ENCODE results near the gene FAM174C.

Gene FAM174C

DNA sequence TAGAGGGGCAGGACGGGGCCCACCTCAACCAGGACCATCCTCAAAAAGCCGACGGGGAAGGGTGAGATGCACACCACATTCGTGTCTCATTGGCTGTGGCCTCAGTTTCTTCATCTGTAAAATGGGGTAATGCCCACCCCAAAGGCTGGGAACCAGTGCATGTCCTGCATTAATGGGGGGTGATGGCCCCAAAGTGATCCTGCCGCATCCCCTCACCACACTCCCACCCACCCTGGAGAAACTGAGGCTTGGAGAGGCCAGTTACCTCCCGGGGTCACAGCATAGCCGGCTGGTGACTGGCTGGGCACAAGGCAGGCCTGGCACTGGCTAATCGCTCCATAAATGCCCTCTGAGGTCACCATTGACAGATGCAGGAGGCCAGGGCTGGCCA is 27.6 kb upstream of the FAM174C start:
- peak overlapping the region; percentile 33 to 94 for H3K27ac ChIP-seq (ENCODE audit: insufficient read depth in 1 of 2, low read depth in 1 of 2, low read length in 2 of 2, poor library complexity in 1 of 2, severe bottlenecking in 2 of 2)
- H3K4me1 ChIP-seq (ENCODE audit: control extremely low read depth in 1 of 4, control insufficient read depth in 4 of 4, insufficient read depth in 4 of 4, low read length in 3 of 4): peaks cover 0 to 56% (median 44%) of the 10 kb centered on the region in 4 experiments
- H3K27me3 ChIP-seq (replicated peaks in 2 of 5; ENCODE audit: control insufficient read depth in 4 of 5, insufficient read depth in 5 of 5, low read length in 4 of 5): no peaks in the 10 kb centered on the region
- 91% methylated on average over 4 of the region's 8 CpGs for WGBS (ENCODE audit: insufficient coverage)
- H3K9me3 ChIP-seq (ENCODE audit: control extremely low read depth in 1 of 5, control insufficient read depth in 4 of 5, insufficient read depth in 2 of 5, low read depth in 1 of 5, low read length in 4 of 5): no peaks in the 10 kb centered on the region
- ChIA-PET CTCF (interaction anchor here (5.3 kb wide), 1 partner anchor 13 kb away, joined by 268 read pairs; the partner anchor contains the start of gene CIRBP), POLR2A (no interaction called here)
- peak overlapping the region; percentile 51 to 86 (median 71) for H3K4me3 ChIP-seq (ENCODE audit: control insufficient read depth in 1 of 7, extremely low read depth in 1 of 7, insufficient read depth in 4 of 7, low read depth in 2 of 7, low read length in 6 of 7)
- no peak for DNase-seq
- peaks cover 0 to 25% (median 5%) of the 10 kb centered on the region in 4 experiments for H3K36me3 ChIP-seq (ENCODE audit: control insufficient read depth in 4 of 4, insufficient read depth in 4 of 4, low read length in 3 of 4)

DNA sequence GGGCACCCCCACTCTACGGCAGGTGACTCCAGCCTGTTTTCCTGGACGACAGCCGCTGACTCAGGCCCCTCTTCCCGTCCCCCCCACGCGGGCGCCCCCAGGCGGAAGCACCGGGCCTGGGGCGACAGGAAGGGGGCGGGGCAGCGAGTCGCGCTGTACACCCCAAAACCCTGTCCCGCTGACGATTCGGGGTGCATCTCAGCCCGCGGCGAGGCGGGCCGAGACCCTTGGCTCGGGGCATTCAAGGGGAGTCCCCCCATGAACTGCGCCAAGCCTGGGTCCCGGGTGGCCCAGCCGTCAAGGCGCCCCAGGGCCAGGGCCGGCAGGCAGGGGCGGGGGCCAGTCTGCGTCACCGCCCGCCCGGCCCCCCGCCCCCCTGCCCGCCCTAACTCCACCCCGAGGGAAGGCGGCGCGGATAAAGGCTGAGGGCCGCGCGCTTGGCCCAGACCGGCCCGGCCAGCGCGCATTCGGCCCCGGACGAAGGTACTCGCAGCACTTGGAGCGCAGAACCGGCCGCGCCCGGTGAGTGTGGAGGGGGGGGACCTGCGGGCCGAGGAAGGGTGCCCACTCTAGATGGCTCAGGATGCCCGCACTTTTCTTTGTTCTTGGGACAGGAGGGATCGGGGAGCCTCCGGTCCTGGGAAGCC is 27.1 kb upstream of the FAM174C start, which contains the start of gene MIDN:
MIDN (plus strand) TSS at position 445 of the 647 bp plus-strand sequence. CDS start 1,714 bp downstream, outside the sequence.
- H3K4me3 ChIP-seq (ENCODE audit: control insufficient read depth in 1 of 7, extremely low read depth in 1 of 7, insufficient read depth in 4 of 7, low read depth in 2 of 7, low read length in 6 of 7): peak within 1 kb of the TSS; percentile 56 to 86 (median 71)
- POLR2A ChIA-PET: interaction anchor here (1.0 to 2.6 kb wide), 4 partner anchors 13 to 27 kb away, joined by 4 to 22 read pairs (median 12); partner anchors contain the start of genes CIRBP and FAM174C
- peak; percentile 78 to 91 (median 88) for DNase-seq
- peaks cover 0 to 25% (median 5%) of the 10 kb centered on the region in 4 experiments for H3K36me3 ChIP-seq (ENCODE audit: control insufficient read depth in 4 of 4, insufficient read depth in 4 of 4, low read length in 3 of 4)
- no peaks in the 10 kb centered on the region for H3K9me3 ChIP-seq (ENCODE audit: control extremely low read depth in 1 of 5, control insufficient read depth in 4 of 5, insufficient read depth in 2 of 5, low read depth in 1 of 5, low read length in 4 of 5)
- H3K27me3 ChIP-seq (replicated peaks in 2 of 5; ENCODE audit: control insufficient read depth in 4 of 5, insufficient read depth in 5 of 5, low read length in 4 of 5): no peaks in the 10 kb centered on the region
- H3K4me1 ChIP-seq (ENCODE audit: control extremely low read depth in 1 of 4, control insufficient read depth in 4 of 4, insufficient read depth in 4 of 4, low read length in 3 of 4): peaks cover 0 to 55% (median 43%) of the 10 kb centered on the region in 4 experiments
- CTCF ChIA-PET: no interaction called here
- peak within 1 kb of the TSS; percentile 83 to 94 for H3K27ac ChIP-seq (ENCODE audit: insufficient read depth in 1 of 2, low read depth in 1 of 2, low read length in 2 of 2, poor library complexity in 1 of 2, severe bottlenecking in 2 of 2)
- WGBS (ENCODE audit: insufficient coverage): 0% methylated on average over 36 of the region's 60 CpGs

DNA sequence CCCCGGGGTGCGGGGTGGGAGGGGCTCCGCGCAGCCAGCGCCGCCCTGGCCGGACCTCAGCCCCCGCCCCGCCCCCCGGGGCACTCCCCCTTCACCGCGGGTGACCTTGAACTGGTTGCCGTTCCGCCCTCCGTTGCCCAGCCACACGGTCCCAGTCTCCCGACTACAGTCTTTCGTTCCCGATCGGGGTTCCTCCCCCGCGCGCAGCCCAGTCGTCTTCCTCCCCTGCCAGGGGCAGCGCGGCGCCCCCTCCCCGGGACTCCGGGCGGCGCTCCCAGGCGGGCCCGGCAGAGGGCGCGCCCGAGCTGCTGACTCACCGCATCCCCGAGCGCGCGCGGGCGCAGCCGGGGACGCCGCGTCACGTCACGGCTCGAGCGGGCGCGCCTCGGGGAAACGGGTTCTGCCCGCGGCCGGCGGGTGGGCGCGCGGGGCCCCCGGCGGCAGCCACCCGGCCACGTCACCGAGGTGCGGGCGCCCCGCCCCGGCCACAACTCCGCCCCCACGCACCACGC is 26.5 kb upstream of the FAM174C start:
- CTCF ChIA-PET: no interaction called here
- peak overlapping the region; percentile 83 to 94 for H3K27ac ChIP-seq (ENCODE audit: insufficient read depth in 1 of 2, low read depth in 1 of 2, low read length in 2 of 2, poor library complexity in 1 of 2, severe bottlenecking in 2 of 2)
- peaks cover 0 to 55% (median 46%) of the 10 kb centered on the region in 4 experiments for H3K4me1 ChIP-seq (ENCODE audit: control extremely low read depth in 1 of 4, control insufficient read depth in 4 of 4, insufficient read depth in 4 of 4, low read length in 3 of 4)
- under 1% methylated on average over 57 of the region's 74 CpGs for WGBS (ENCODE audit: insufficient coverage)
- no peaks in the 10 kb centered on the region for H3K9me3 ChIP-seq (ENCODE audit: control extremely low read depth in 1 of 5, control insufficient read depth in 4 of 5, insufficient read depth in 2 of 5, low read depth in 1 of 5, low read length in 4 of 5)
- peaks cover 0 to 25% (median 5%) of the 10 kb centered on the region in 4 experiments for H3K36me3 ChIP-seq (ENCODE audit: control insufficient read depth in 4 of 4, insufficient read depth in 4 of 4, low read length in 3 of 4)
- POLR2A ChIA-PET: interaction anchor here (0.6 to 2.6 kb wide), 5 partner anchors 13 to 121 kb away, joined by 4 to 22 read pairs (median 5); partner anchors contain the start of genes CIRBP and FAM174C
- DNase-seq: peak; percentile 84 to 92 (median 91)
- peak overlapping the region; percentile 56 to 86 (median 71) for H3K4me3 ChIP-seq (ENCODE audit: control insufficient read depth in 1 of 7, extremely low read depth in 1 of 7, insufficient read depth in 4 of 7, low read depth in 2 of 7, low read length in 6 of 7)
- H3K27me3 ChIP-seq (replicated peaks in 2 of 5; ENCODE audit: control insufficient read depth in 4 of 5, insufficient read depth in 5 of 5, low read length in 4 of 5): no peaks in the 10 kb centered on the region

DNA sequence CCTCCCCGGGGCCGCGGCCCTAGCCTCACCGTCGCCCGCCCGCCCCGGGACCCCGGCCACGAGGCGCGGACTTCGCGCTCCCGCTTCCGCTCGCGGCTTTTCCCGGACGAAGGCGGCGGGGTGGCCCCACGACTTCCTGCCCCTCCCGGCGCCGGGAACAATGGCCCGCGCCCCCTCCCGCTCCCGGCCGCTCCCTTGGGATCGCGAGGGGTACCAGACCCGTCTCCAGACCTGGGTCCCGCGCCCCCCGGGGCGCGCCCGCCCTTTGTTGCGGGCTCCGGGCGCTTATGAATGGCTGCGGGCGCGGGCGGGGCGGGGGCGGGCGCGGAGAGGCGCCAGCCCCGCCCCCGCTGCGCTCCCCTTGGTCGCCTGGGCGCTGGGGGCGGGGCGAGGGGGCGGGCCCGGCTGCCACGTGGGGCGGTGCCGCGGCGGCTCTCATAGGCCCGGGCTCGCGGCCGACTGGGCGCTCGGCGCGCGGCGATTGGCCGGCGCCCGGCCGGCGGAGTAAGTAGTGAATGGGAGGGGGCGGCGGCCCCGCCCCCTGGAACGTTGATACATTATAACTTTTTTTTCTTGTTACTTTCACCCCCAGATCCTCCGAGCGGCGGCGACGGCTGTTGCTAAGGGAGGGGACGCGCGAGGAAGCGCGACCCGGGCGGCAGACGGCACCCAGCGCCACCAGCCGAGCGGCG is 25.9 kb upstream of the FAM174C start:
- Histone ChIP-seq H3K27me3 (replicated peaks in 2 of 5; ENCODE audit: control insufficient read depth in 4 of 5, insufficient read depth in 5 of 5, low read length in 4 of 5) (no peaks in the 10 kb centered on the region), H3K4me3 (ENCODE audit: control insufficient read depth in 1 of 7, extremely low read depth in 1 of 7, insufficient read depth in 4 of 7, low read depth in 2 of 7, low read length in 6 of 7) (peak overlapping the region; percentile 70 to 87 (median 79)), H3K4me1 (ENCODE audit: control extremely low read depth in 1 of 4, control insufficient read depth in 4 of 4, insufficient read depth in 4 of 4, low read length in 3 of 4) (peaks cover 0 to 55% (median 48%) of the 10 kb centered on the region in 4 experiments), H3K9me3 (ENCODE audit: control extremely low read depth in 1 of 5, control insufficient read depth in 4 of 5, insufficient read depth in 2 of 5, low read depth in 1 of 5, low read length in 4 of 5) (no peaks in the 10 kb centered on the region), H3K27ac (ENCODE audit: insufficient read depth in 1 of 2, low read depth in 1 of 2, low read length in 2 of 2, poor library complexity in 1 of 2, severe bottlenecking in 2 of 2) (peak overlapping the region; percentile 54 to 94), H3K36me3 (ENCODE audit: control insufficient read depth in 4 of 4, insufficient read depth in 4 of 4, low read length in 3 of 4) (peaks cover 0 to 26% (median 8%) of the 10 kb centered on the region in 4 experiments)
- POLR2A ChIA-PET: interaction anchor here (0.6 to 2.6 kb wide), 5 partner anchors 12 to 120 kb away, joined by 4 to 22 read pairs (median 5); partner anchors contain the start of genes CIRBP and FAM174C
- CTCF ChIA-PET: no interaction called here
- DNase-seq: peak; percentile 91 to 96 (median 96)
- 0% methylated on average over 54 of the region's 102 CpGs for WGBS (ENCODE audit: insufficient coverage)

DNA sequence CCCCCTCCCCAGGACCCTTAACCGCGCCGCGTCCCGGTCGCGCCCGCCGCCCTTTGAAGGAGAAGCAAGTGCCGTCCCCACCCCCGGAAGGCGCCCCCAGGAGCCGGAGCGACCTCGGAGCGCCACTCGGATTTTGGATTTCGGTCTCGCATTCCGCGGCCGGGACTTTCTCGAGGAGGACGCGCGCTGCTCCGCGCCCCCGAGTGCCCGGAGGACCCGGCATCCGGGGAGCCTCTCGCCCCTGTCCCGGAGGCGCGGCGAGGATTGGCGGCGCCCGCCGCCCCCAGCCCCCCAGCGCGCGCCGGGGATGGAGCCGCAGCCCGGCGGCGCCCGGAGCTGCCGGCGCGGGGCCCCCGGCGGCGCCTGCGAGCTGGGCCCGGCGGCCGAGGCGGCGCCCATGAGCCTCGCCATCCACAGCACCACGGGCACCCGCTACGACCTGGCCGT is 25.3 kb upstream of the FAM174C start:
- WGBS (ENCODE audit: insufficient coverage): under 1% methylated on average over 66 of the region's 67 CpGs
- ChIA-PET CTCF (no interaction called here), POLR2A (interaction anchor here (1.8 to 2.6 kb wide), 2 partner anchors 16 to 19 kb away, joined by 19 to 22 read pairs; partner anchors contain the start of gene CIRBP)
- peak overlapping the region; percentile 70 to 87 (median 79) for H3K4me3 ChIP-seq (ENCODE audit: control insufficient read depth in 1 of 7, extremely low read depth in 1 of 7, insufficient read depth in 4 of 7, low read depth in 2 of 7, low read length in 6 of 7)
- H3K36me3 ChIP-seq (ENCODE audit: control insufficient read depth in 4 of 4, insufficient read depth in 4 of 4, low read length in 3 of 4): peaks cover 0 to 26% (median 13%) of the 10 kb centered on the region in 4 experiments
- H3K27ac ChIP-seq (ENCODE audit: insufficient read depth in 1 of 2, low read depth in 1 of 2, low read length in 2 of 2, poor library complexity in 1 of 2, severe bottlenecking in 2 of 2): peak overlapping the region in 1 of 2 experiments; percentile 89
- no peaks in the 10 kb centered on the region for H3K9me3 ChIP-seq (ENCODE audit: control extremely low read depth in 1 of 5, control insufficient read depth in 4 of 5, insufficient read depth in 2 of 5, low read depth in 1 of 5, low read length in 4 of 5)
- no peak for DNase-seq
- no peaks in the 10 kb centered on the region for H3K27me3 ChIP-seq (replicated peaks in 2 of 5; ENCODE audit: control insufficient read depth in 4 of 5, insufficient read depth in 5 of 5, low read length in 4 of 5)
- peaks cover 0 to 55% (median 48%) of the 10 kb centered on the region in 4 experiments for H3K4me1 ChIP-seq (ENCODE audit: control extremely low read depth in 1 of 4, control insufficient read depth in 4 of 4, insufficient read depth in 4 of 4, low read length in 3 of 4)

DNA sequence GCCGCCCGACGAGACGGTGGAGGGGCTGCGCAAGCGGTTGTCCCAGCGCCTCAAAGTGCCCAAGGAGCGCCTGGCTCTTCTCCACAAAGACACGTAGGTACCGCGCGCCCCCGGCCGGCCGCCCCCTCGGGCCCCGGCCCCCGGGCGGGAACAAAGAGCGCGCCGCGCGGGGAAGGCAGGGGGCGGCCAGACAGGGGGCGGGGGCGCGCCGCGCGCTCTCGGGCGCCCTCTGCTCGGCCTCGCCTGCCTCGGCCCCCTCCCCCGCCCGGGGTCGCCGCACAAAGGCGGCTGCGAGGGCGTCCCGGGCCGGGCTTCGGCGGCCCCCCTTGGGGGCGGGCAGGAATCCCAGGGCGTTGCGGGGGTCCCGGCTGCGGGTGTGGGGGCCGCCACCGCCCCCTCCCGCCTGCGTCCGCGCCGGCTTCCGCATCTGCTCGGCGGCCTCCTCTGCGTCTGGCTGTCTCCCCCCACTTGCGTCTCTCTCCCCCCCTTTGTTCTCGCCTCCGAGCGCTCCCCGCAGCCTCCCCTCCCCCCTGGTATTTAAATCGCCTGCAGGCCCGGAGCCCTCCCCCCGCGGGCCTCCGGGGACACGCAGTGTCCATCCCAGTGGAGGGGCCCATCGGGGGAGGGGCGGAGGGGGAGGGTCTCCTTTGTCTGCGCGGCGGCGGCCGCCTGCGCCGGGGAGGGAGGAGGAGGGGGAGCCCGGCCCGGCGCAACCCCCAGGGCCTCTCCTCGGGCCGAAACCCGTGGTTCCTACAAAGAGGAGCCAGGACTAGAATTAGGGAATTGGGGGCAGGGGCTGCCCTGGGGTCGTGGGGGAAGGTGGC is 24.7 kb upstream of the FAM174C start:
- peak in 2 of 3 donors; percentile 65 to 74 for DNase-seq
- ChIA-PET CTCF (interaction anchor here (7.9 kb wide), 1 partner anchor 14 kb away, joined by 60 read pairs; no protein-coding TSS in a partner anchor), POLR2A (interaction anchor here (2.6 to 7.0 kb wide), 2 partner anchors 17 to 19 kb away, joined by 22 to 98 read pairs; partner anchors contain the start of gene CIRBP)
- peak overlapping the region; percentile 50 to 89 for H3K27ac ChIP-seq (ENCODE audit: insufficient read depth in 1 of 2, low read depth in 1 of 2, low read length in 2 of 2, poor library complexity in 1 of 2, severe bottlenecking in 2 of 2)
- peaks cover 0 to 27% (median 20%) of the 10 kb centered on the region in 4 experiments for H3K36me3 ChIP-seq (ENCODE audit: control insufficient read depth in 4 of 4, insufficient read depth in 4 of 4, low read length in 3 of 4)
- peak overlapping the region; percentile 70 to 87 (median 79) for H3K4me3 ChIP-seq (ENCODE audit: control insufficient read depth in 1 of 7, extremely low read depth in 1 of 7, insufficient read depth in 4 of 7, low read depth in 2 of 7, low read length in 6 of 7)
- no peaks in the 10 kb centered on the region for H3K9me3 ChIP-seq (ENCODE audit: control extremely low read depth in 1 of 5, control insufficient read depth in 4 of 5, insufficient read depth in 2 of 5, low read depth in 1 of 5, low read length in 4 of 5)
- no peaks in the 10 kb centered on the region for H3K27me3 ChIP-seq (replicated peaks in 2 of 5; ENCODE audit: control insufficient read depth in 4 of 5, insufficient read depth in 5 of 5, low read length in 4 of 5)
- peaks cover 0 to 56% (median 50%) of the 10 kb centered on the region in 4 experiments for H3K4me1 ChIP-seq (ENCODE audit: control extremely low read depth in 1 of 4, control insufficient read depth in 4 of 4, insufficient read depth in 4 of 4, low read length in 3 of 4)
- WGBS (ENCODE audit: insufficient coverage): under 1% methylated on average over 62 of the region's 90 CpGs
